ENCODE data around the gene GRPEL1.

The GRPEL1 gene

DNA sequence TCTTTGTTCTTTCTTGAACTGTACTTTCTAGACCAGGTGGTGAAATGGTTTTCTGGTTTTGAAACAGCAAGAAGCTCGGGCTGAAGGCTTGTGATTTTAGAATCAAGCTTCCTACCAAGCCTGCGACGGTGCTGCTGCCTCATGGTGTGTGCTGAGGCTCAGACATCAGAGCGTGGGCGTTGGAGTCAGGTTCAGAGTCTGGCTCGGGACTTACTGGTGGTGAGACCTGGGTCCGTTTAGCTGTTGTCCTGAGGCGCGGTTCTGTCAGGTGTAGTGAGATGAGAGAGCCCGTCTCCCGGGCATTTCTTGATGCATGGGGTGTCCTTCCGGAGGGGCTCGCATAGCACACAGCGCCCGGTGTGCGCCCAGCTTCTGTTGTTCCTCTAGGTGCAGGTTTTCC, 44.4 kb downstream of the GRPEL1 start:
- no peak for TF ChIP-seq ZBTB21 (tag by site-specific recombination; IDR thresholded peaks at IDR 0.05)
- TF ChIP-seq ZNF544 (tag by site-specific recombination; IDR thresholded peaks at IDR 0.05), result no peak
- TF ChIP-seq, protein P1, sequence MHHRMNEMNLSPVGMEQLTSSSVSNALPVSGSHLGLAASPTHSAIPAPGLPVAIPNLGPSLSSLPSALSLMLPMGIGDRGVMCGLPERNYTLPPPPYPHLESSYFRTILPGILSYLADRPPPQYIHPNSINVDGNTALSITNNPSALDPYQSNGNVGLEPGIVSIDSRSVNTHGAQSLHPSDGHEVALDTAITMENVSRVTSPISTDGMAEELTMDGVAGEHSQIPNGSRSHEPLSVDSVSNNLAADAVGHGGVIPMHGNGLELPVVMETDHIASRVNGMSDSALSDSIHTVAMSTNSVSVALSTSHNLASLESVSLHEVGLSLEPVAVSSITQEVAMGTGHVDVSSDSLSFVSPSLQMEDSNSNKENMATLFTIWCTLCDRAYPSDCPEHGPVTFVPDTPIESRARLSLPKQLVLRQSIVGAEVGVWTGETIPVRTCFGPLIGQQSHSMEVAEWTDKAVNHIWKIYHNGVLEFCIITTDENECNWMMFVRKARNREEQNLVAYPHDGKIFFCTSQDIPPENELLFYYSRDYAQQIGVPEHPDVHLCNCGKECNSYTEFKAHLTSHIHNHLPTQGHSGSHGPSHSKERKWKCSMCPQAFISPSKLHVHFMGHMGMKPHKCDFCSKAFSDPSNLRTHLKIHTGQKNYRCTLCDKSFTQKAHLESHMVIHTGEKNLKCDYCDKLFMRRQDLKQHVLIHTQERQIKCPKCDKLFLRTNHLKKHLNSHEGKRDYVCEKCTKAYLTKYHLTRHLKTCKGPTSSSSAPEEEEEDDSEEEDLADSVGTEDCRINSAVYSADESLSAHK (tag by site-specific recombination; IDR thresholded peaks at IDR 0.05), result no peak
- no peak for TF ChIP-seq ZNF239 (tag by site-specific recombination; IDR thresholded peaks at IDR 0.05)
- TF ChIP-seq ZNF433 (tag by site-specific recombination; IDR thresholded peaks at IDR 0.05; ENCODE audit: low read depth), result no peak
- no peak for TF ChIP-seq HOXC10 (CRISPR knock-in tag; IDR thresholded peaks at IDR 0.05)
- TF ChIP-seq OVOL3 (tag by site-specific recombination; IDR thresholded peaks at IDR 0.05), result no peak
- TF ChIP-seq ZNF169 (tag by site-specific recombination; IDR thresholded peaks at IDR 0.05), result no peak
- TF ChIP-seq ZNF292 (tag by site-specific recombination; IDR thresholded peaks at IDR 0.05; ENCODE audit: borderline replicate concordance, low read depth), result no peak
- TF ChIP-seq ZNF138 (tag by site-specific recombination; IDR thresholded peaks at IDR 0.05; ENCODE audit: borderline replicate concordance), result no peak
- no peak for TF ChIP-seq ZNF302 (tag by site-specific recombination; IDR thresholded peaks at IDR 0.05; ENCODE audit: low read depth)
- Histone ChIP-seq H3K27ac (ENCODE audit: extremely low read depth, low read depth, low read length) (no peak overlapping the region), H3K4me1 (ENCODE audit: control insufficient read depth, insufficient read depth, low read length) (no peaks in the 10 kb centered on the region), H3K36me3 (ENCODE audit: control insufficient read depth in 2 of 2, insufficient read depth in 1 of 2, low read length in 2 of 2) (peaks cover 9 to 69% of the 10 kb centered on the region in 2 experiments; a peak in 2 of 3 replicates), H3K4me3 (ENCODE audit: low read depth, low read length) (no peak overlapping the region), H3K9me3 (ENCODE audit: control insufficient read depth, insufficient read depth, low read depth, low read length) (no peaks in the 10 kb centered on the region)
- ChIA-PET POLR2A (no interaction called here), CTCF (interaction anchor here (0.6 kb wide), 1 partner anchor 98 kb away, joined by 3 read pairs; no protein-coding TSS in a partner anchor)

DNA sequence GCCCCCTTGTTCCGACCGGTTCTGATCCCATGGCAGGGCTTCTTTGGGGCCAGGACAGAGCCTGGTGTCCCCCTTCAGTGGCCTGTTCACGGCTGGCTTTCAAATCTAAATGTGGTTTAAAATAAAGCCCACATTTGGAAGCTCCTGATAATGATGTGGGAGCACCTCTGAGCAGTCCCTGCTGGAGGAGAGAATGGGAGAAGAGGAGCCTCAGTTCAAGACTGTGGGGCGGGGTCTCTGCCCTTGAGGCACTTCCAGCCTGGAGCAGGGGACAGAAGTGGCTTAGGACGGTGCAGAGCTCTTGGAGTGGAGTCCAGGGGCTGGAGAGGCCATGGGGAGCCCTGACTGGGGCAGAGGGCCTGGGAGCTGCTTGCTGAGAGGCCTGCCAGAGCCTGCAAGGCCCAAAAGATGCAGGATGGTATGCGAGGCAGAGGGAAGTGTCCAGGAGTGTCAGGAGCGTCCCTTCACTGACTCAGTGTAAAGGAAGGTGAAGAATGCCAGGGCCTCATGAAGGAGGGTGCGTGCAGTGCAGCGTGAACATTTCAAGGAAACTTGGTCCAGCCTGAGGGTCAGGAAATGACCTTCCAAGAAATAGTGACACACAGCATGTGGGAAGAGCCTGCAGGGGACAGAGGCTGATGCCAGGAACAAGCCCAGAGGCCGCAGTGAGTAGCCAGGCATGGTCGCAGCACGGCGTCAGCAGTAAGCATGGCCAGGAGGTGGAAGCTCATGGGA, 45.8 kb downstream of the GRPEL1 start:
- Histone ChIP-seq H3K27ac (ENCODE audit: extremely low read depth, low read depth, low read length) (no peak overlapping the region), H3K4me1 (ENCODE audit: control insufficient read depth, insufficient read depth, low read length) (no peaks in the 10 kb centered on the region), H3K4me3 (ENCODE audit: low read depth, low read length) (no peak overlapping the region), H3K36me3 (ENCODE audit: control insufficient read depth in 2 of 2, insufficient read depth in 1 of 2, low read length in 2 of 2) (peaks cover 4 to 72% of the 10 kb centered on the region in 2 experiments; a peak in 2 of 3 replicates), H3K9me3 (ENCODE audit: control insufficient read depth, insufficient read depth, low read depth, low read length) (no peaks in the 10 kb centered on the region)
- POLR2A ChIA-PET, result no interaction called here
- CTCF ChIA-PET, result no interaction called here
- TF ChIP-seq KLF7 (tag by site-specific recombination; IDR thresholded peaks at IDR 0.05; ENCODE audit: borderline replicate concordance), result no peak
- TF ChIP-seq, protein P2, sequence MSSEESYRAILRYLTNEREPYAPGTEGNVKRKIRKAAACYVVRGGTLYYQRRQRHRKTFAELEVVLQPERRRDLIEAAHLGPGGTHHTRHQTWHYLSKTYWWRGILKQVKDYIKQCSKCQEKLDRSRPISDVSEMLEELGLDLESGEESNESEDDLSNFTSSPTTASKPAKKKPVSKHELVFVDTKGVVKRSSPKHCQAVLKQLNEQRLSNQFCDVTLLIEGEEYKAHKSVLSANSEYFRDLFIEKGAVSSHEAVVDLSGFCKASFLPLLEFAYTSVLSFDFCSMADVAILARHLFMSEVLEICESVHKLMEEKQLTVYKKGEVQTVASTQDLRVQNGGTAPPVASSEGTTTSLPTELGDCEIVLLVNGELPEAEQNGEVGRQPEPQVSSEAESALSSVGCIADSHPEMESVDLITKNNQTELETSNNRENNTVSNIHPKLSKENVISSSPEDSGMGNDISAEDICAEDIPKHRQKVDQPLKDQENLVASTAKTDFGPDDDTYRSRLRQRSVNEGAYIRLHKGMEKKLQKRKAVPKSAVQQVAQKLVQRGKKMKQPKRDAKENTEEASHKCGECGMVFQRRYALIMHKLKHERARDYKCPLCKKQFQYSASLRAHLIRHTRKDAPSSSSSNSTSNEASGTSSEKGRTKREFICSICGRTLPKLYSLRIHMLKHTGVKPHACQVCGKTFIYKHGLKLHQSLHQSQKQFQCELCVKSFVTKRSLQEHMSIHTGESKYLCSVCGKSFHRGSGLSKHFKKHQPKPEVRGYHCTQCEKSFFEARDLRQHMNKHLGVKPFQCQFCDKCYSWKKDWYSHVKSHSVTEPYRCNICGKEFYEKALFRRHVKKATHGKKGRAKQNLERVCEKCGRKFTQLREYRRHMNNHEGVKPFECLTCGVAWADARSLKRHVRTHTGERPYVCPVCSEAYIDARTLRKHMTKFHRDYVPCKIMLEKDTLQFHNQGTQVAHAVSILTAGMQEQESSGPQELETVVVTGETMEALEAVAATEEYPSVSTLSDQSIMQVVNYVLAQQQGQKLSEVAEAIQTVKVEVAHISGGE (tag by site-specific recombination; conservative IDR thresholded peaks at IDR 0.05; ENCODE audit: low read depth), result no peak
- TF ChIP-seq ZNF2 (tag by site-specific recombination; IDR thresholded peaks at IDR 0.05), result no peak
- TF ChIP-seq OVOL3 (tag by site-specific recombination; IDR thresholded peaks at IDR 0.05), result no peak
- TF ChIP-seq YY2 (tag by site-specific recombination; IDR thresholded peaks at IDR 0.05), result no peak
- TF ChIP-seq ZBTB21 (tag by site-specific recombination; IDR thresholded peaks at IDR 0.05), result no peak
- TF ChIP-seq, protein P3, sequence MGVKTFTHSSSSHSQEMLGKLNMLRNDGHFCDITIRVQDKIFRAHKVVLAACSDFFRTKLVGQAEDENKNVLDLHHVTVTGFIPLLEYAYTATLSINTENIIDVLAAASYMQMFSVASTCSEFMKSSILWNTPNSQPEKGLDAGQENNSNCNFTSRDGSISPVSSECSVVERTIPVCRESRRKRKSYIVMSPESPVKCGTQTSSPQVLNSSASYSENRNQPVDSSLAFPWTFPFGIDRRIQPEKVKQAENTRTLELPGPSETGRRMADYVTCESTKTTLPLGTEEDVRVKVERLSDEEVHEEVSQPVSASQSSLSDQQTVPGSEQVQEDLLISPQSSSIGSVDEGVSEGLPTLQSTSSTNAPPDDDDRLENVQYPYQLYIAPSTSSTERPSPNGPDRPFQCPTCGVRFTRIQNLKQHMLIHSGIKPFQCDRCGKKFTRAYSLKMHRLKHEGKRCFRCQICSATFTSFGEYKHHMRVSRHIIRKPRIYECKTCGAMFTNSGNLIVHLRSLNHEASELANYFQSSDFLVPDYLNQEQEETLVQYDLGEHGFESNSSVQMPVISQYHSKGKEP (tag by site-specific recombination; IDR thresholded peaks at IDR 0.05), result no peak
- TF ChIP-seq ZNF214 (tag by site-specific recombination; IDR thresholded peaks at IDR 0.05; ENCODE audit: borderline replicate concordance), result no peak
- TF ChIP-seq ZNF112 (tag by site-specific recombination; IDR thresholded peaks at IDR 0.05), result no peak
- no peak for TF ChIP-seq ZNF555 (tag by site-specific recombination; conservative IDR thresholded peaks at IDR 0.05)
- TF ChIP-seq ZNF48 (tag by site-specific recombination; IDR thresholded peaks at IDR 0.05), result no peak
- no peak for TF ChIP-seq ZFP69B (tag by site-specific recombination; IDR thresholded peaks at IDR 0.05)
- TF ChIP-seq, protein P4, sequence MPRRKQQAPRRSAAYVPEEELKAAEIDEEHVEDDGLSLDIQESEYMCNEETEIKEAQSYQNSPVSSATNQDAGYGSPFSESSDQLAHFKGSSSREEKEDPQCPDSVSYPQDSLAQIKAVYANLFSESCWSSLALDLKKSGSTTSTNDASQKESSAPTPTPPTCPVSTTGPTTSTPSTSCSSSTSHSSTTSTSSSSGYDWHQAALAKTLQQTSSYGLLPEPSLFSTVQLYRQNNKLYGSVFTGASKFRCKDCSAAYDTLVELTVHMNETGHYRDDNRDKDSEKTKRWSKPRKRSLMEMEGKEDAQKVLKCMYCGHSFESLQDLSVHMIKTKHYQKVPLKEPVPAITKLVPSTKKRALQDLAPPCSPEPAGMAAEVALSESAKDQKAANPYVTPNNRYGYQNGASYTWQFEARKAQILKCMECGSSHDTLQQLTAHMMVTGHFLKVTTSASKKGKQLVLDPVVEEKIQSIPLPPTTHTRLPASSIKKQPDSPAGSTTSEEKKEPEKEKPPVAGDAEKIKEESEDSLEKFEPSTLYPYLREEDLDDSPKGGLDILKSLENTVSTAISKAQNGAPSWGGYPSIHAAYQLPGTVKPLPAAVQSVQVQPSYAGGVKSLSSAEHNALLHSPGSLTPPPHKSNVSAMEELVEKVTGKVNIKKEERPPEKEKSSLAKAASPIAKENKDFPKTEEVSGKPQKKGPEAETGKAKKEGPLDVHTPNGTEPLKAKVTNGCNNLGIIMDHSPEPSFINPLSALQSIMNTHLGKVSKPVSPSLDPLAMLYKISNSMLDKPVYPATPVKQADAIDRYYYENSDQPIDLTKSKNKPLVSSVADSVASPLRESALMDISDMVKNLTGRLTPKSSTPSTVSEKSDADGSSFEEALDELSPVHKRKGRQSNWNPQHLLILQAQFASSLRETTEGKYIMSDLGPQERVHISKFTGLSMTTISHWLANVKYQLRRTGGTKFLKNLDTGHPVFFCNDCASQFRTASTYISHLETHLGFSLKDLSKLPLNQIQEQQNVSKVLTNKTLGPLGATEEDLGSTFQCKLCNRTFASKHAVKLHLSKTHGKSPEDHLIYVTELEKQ (tag by site-specific recombination; IDR thresholded peaks at IDR 0.05; ENCODE audit: borderline replicate concordance), result no peak
- TF ChIP-seq ZNF777 (tag by site-specific recombination; IDR thresholded peaks at IDR 0.05; ENCODE audit: borderline replicate concordance), result no peak
- TF ChIP-seq ZFHX2 (tag by site-specific recombination; conservative IDR thresholded peaks at IDR 0.05), result no peak

Measured in HEK293 (cell line).